Stomach (tissue), 9 donors: ENCODE data around the gene ASTN2. TPM values are rescaled to one million over a fixed set of nuclear protein-coding genes. Genes with fewer than 3 reads are reported as not detected.

ENCODE experiments used
- DNase-seq, 2 donors: peaks; one replicate each; pipeline versions ENCODE4 v3.0.0 to v3.0.0-alpha.2; 2013 to 2019
- H3K27ac ChIP-seq, 5 donors: fragments of 200-600 bp in 4 of 5; sonication (generic) in 4 of 5; one replicate each; pipeline ENCODE4 v1.5.1; 2013 to 2019; ENCODE audit warnings: mild to moderate bottlenecking in 1 of 5, moderate library complexity in 1 of 5
- H3K27me3 ChIP-seq, 3 donors: fragments of 200-600 bp; sonication (generic); one replicate each; pipeline ENCODE4 v1.5.1; 2017 to 2019; ENCODE audit warnings: mixed run types in 1 of 3
- H3K36me3 ChIP-seq, 4 donors: fragments of 200-600 bp; sonication (generic); 1 replicate in 3 of 4; 2 replicates in 1 of 4; pipeline ENCODE4 v1.5.1; 2016 to 2019
- H3K4me1 ChIP-seq, 4 donors: fragments of 200-600 bp; sonication (generic); one replicate each; pipeline ENCODE4 v1.5.1; 2016 to 2019
- H3K4me3 ChIP-seq, 4 donors: fragments of 200-600 bp; sonication (generic) in 3 of 4; one replicate each; pipeline ENCODE4 v1.5.1; 2016 to 2019; ENCODE audit warnings: mild to moderate bottlenecking in 1 of 4
- H3K9me3 ChIP-seq, 4 donors: fragments of 200-600 bp; sonication (generic); one replicate each; pipeline ENCODE4 v1.5.1; 2016 to 2019
- EP300 ChIP-seq: sonication (generic); formaldehyde crosslinking; IDR thresholded peaks from one replicate; pipeline ENCODE4 v1.6.1; 2017; ENCODE audit warnings: antibody characterized with exemption
- POLR2A ChIP-seq, 4 donors: fragments of 450-650 bp; IDR thresholded peaks; one replicate each; pipeline ENCODE4 v1.6.1; 2016; ENCODE audit warnings: antibody characterized with exemption in 4 of 4, control low read depth in 2 of 4, mild to moderate bottlenecking in 1 of 4, moderate library complexity in 1 of 4
- POLR2AphosphoS5 ChIP-seq, 3 donors: sonication (generic); formaldehyde crosslinking; IDR thresholded peaks; one replicate each; pipeline ENCODE4 v1.6.1; 2016; ENCODE audit warnings: antibody characterized with exemption in 3 of 3
- WGBS, 5 donors: extraction: QIAGEN DNeasy Blood & Tissue Kit in 3 of 5; methylation state at CpG; one replicate each; pipeline versions ENCODE4 v1.1.5 to v1.1.7; 2013 to 2018; 5-methylcytosine and 5-hydroxymethylcytosine counted together
- intact Hi-C: fragments of 100-400 bp; cut with DNase I; formaldehyde crosslinking; loops from one replicate; pipeline ENCODE4 v1.15.1; 2023; ENCODE audit warnings: low total_unique reads
- polyA plus RNA-seq, 3 donors: library from polyadenylated mRNA; stranded (reverse); fragments of 200-250 nt; gene quantifications; one replicate each; pipeline ENCODE4 v1.2.3, GENCODE V29; 2013
- total RNA-seq, 5 donors: library from RNA; depleted of rRNA; stranded (reverse); fragments of >200 nt; gene quantifications; one replicate each; pipeline versions ENCODE4 v1.1.0 to v1.2.3, GENCODE V29; 2014 to 2016
- TF ChIP-seq, protein P1 (sequence below), 7 experiments: fragments of 450-650 bp in 4 of 7; fragments of 200-600 bp in 3 of 7; sonication (generic) in 3 of 7; IDR thresholded peaks; one replicate each; pipeline ENCODE4 v1.5.1; 2016 to 2019; ENCODE audit warnings: antibody characterized with exemption in 7 of 7, control low read depth in 2 of 7, mild to moderate bottlenecking in 1 of 7
- donor health status: healthy with polysubstance abuse.
- donor health status: Bipolar disorder and iron deficiency.
- donor health status: healthy.

ASTN2 gene
- total and polyA plus RNA-seq, 8 donors, result 2.1 to 22.3 (median 4.2) TPM; not detected in 1

DNA sequence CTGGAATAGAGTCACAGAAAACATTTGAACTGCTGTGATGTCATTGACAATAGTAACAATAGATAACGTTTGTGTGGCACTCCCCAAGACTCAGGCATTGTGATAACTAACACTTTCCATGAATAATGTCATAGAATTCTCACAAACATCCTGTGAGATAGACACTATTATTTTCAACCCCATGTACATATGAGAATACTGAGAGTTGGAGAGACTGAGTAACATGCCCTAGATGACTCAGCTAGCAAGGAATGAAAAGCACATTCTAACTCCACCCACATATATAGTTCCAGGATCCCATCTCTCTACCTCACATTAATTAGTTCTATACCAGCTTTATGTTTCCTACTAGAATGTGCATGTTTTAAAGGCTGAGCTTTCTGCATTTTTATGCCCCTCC, 71.4 kb downstream of the ASTN2 start:
- Histone ChIP-seq H3K27ac (no peak overlapping the region), H3K27me3 (no peaks in the 10 kb centered on the region), H3K4me1 (peaks cover 0 to 5% (median 0%) of the 10 kb centered on the region in 4 donors), H3K9me3 (no peaks in the 10 kb centered on the region), H3K36me3 (no peaks in the 10 kb centered on the region), H3K4me3 (no peak overlapping the region)
- no peak for DNase-seq
- intact Hi-C loops, result no loop called here
- TF ChIP-seq, protein P1, sequence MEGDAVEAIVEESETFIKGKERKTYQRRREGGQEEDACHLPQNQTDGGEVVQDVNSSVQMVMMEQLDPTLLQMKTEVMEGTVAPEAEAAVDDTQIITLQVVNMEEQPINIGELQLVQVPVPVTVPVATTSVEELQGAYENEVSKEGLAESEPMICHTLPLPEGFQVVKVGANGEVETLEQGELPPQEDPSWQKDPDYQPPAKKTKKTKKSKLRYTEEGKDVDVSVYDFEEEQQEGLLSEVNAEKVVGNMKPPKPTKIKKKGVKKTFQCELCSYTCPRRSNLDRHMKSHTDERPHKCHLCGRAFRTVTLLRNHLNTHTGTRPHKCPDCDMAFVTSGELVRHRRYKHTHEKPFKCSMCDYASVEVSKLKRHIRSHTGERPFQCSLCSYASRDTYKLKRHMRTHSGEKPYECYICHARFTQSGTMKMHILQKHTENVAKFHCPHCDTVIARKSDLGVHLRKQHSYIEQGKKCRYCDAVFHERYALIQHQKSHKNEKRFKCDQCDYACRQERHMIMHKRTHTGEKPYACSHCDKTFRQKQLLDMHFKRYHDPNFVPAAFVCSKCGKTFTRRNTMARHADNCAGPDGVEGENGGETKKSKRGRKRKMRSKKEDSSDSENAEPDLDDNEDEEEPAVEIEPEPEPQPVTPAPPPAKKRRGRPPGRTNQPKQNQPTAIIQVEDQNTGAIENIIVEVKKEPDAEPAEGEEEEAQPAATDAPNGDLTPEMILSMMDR (IDR thresholded peaks at IDR 0.05), result no peak
- TF ChIP-seq POLR2AphosphoS5 (IDR thresholded peaks at IDR 0.05), result no peak
- no peak for TF ChIP-seq POLR2A (IDR thresholded peaks at IDR 0.05)
- no peak for TF ChIP-seq EP300
- WGBS, 5 donors, result 23 to 35% (median 25%) methylated on average over 1 of the region's 1 CpG

DNA sequence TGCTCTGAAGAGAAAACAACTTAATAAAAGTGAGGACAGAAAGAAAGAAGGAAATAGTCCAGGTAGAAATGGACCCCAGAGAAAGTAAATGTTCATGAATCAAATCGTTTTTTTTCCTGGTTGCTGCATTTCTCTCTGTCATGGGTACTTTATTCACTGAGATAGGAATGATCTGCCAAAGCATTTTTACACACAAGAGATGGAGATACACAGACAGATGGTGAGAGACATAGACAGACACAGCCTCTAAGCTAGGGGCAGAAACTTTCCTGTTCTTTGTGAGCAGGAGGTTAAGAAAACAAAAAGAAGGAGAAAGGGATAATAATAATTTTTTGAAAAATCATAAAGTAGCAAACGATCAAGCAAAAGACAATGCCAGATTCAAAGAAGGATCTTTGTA, 73.7 kb downstream of the ASTN2 start:
- intact Hi-C loops, result no loop called here
- no peak overlapping the region for H3K27ac ChIP-seq
- no peaks in the 10 kb centered on the region for H3K36me3 ChIP-seq
- no peak for DNase-seq
- H3K4me1 ChIP-seq, result peaks cover 0 to 6% (median 0%) of the 10 kb centered on the region in 4 donors
- 54 to 62% (median 56%) methylated on average over 2 of the region's 2 CpGs for WGBS, 5 donors
- H3K27me3 ChIP-seq, result no peaks in the 10 kb centered on the region
- no peak for TF ChIP-seq EP300
- no peak for TF ChIP-seq POLR2AphosphoS5 (IDR thresholded peaks at IDR 0.05)
- TF ChIP-seq POLR2A (IDR thresholded peaks at IDR 0.05), result no peak
- TF ChIP-seq, protein P1 (IDR thresholded peaks at IDR 0.05), result no peak
- H3K9me3 ChIP-seq, result no peaks in the 10 kb centered on the region
- H3K4me3 ChIP-seq, result no peak overlapping the region

DNA sequence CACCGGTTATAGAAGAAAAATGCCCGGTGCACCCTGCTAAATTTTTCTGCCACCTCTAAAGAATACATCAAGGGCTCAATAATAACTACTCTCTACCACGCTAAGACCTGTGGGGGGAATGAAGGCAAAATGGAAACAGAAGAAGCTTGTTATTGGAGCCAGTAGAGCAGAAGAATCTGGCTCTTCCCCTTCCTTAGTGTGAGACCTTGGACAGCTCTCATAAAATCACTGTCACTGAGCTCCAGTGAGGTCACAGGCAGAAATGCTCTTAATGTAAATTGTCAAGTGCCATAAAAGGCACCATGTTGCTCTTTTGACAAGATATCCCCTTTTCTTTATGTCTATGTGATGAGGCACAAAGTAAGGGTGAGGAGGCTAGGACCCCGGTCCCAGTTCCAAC, 74.4 kb downstream of the ASTN2 start:
- DNase-seq, result no peak
- H3K36me3 ChIP-seq, result no peaks in the 10 kb centered on the region
- peaks cover 0 to 12% (median 0%) of the 10 kb centered on the region in 4 donors for H3K4me1 ChIP-seq
- no peak for TF ChIP-seq EP300
- TF ChIP-seq POLR2AphosphoS5 (IDR thresholded peaks at IDR 0.05), result no peak
- no peak for TF ChIP-seq POLR2A (IDR thresholded peaks at IDR 0.05)
- TF ChIP-seq, protein P1 (IDR thresholded peaks at IDR 0.05), result no peak
- H3K27ac ChIP-seq, result no peak overlapping the region
- H3K9me3 ChIP-seq, result no peaks in the 10 kb centered on the region
- H3K4me3 ChIP-seq, result no peak overlapping the region
- intact Hi-C loops, result no loop called here
- H3K27me3 ChIP-seq, result no peaks in the 10 kb centered on the region
- WGBS, 5 donors, result 81 to 95% (median 92%) methylated on average over 4 of the region's 4 CpGs

DNA sequence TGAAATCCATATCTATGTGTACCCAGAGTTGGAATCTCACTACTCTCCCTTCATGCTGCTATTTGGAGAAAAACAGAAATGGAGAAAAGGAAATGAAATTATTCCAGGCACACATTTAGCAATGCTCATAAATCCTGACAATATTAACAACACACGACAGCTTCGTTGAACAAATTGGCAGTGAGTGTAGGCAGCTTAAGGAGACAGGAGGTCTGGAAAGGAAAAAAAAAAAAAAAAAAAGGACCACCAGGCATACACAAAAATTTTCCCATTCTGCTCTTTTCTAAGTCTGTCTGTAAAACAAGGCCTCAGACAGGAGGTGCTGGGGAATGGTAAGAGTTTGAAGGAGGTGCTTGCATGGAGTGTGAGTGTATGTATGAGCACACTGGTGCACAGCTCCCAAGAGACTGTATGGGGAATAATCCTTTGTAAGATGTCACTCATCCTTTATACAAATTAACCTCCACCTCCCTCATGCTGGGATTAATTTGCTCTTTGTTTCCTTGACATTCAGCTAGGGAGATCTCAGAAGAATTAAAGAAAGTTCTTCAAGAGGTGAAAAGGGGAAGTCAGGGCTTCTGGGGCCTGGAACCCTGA, 78.9 kb downstream of the ASTN2 start:
- 48 to 77% (median 66%) methylated on average over 2 of the region's 2 CpGs for WGBS, 5 donors
- intact Hi-C loops, result no loop called here
- TF ChIP-seq POLR2A (IDR thresholded peaks at IDR 0.05) (no peak), POLR2AphosphoS5 (IDR thresholded peaks at IDR 0.05) (no peak), EP300 (no peak)
- TF ChIP-seq, protein P1 (IDR thresholded peaks at IDR 0.05), result no peak
- no peak overlapping the region for H3K4me3 ChIP-seq
- H3K27me3 ChIP-seq, result no peaks in the 10 kb centered on the region
- no peaks in the 10 kb centered on the region for H3K36me3 ChIP-seq
- no peak overlapping the region for H3K27ac ChIP-seq
- H3K4me1 ChIP-seq, result peaks cover 0 to 12% (median 0%) of the 10 kb centered on the region in 4 donors
- peak in 1 of 2 donors; percentile 14 for DNase-seq
- no peaks in the 10 kb centered on the region for H3K9me3 ChIP-seq
